Globus pallidus (tissue), 1 donor: Measurements from ENCODE around the gene CREM.

ENCODE experiments used
- DNase-seq: peaks from one replicate; pipeline ENCODE4 v3.0.0-alpha.2; 2015; ENCODE audit warnings: low spot score

CREM gene

DNA sequence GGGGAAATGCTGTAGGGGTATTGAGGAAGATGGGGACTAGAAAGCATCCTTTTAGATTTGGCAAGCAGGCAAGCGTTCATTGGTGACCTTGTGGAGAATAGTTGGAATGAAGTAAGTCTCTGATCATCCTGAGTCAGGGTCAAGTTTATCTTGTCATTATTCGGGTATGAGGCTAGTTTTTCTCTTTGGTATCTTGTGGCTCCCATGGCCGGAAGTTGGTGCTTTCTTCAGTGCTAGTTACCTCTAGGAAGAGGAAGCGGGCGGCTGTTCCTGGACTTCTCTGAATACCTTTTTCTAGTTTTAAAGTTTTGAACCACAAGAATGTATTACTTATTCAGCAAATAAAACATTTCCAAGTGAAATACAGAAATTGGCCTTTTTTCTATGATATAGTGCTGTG, 9.2 kb downstream of the CREM start:
- no peak for DNase-seq

DNA sequence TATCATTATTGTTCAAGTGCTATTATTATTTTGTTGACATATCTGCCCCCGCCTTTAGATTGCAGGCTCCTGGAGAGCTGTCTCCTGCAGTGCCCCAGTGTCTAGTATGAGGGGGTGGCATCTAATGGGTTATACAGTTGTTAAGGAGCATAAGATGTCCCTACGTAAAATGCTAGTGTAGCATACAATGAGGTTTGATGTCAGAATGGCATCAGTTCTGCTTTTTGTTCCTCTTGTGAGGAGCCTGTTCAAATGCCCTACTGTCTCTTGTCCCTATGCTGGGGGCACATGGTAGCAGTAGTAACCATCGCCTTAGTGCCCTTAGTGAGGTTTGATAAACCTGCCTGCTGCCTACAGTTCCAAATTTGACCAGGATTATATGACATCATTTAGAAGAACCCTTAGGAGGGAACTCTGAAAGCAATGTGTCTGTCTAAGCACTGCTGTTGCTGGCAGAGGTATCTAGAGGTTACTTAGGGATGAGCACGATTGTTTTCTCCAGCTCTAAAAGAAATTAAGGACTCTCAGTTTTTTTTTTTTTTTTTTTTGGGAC, 9.7 kb downstream of the CREM start:
- no peak for DNase-seq

DNA sequence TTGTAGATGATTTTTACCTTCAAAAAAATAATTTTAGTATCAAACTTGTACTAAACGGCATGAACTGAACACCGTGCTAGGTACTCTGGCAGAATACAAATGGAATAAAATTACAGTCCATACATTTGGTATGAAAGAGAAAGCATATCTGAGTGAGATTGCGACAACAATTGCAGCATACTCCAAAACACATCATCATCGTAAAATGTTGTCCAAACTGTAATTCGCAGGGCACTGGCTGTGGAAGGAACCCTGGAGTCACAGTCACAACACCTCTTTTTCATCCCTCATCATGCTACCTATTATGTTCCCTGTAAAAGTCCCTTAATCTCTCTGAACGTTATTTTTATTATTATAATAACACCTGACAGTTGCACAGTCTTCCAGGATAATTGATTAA, 13.5 kb downstream of the CREM start:
- DNase-seq = no peak

DNA sequence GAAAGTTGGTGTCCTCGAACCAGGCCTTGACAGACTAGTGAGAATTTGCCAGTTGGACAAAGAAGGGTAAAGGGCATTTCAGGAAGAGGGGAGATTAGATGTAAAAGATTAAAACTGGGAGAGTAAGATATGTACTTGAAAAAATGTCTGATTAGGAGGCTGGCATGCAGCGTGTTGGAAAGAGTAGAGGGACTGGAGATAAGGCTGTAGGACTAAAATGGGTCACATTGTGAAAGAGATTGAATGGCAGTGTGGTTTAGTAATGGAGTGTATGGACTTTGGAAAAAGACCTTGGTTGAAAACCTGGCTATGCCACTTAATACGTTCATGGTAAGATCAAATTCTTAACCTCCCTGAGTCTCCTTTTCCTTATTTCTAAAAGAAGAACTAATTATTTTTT, 14.1 kb downstream of the CREM start:
- DNase-seq = no peak

DNA sequence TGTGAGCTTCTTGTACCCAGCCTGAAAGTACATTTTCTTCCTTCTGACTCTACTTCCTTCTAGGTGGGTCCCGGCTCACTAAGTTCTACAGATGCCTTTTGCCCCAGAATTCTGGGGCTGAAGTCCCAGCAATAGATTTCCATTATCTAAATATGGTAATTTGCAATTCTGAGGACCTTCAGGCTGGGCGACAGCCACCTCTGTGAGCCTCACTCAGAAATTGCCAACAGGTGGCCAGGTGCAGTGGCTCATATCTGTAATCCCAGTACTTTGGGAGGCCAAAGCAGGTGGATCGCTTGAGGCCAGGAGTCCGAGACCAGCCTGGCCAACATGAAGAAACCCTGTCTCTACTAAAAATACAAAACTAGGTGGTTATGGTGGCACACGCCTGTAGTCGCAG, 23.7 kb downstream of the CREM start:
- DNase-seq = no peak

DNA sequence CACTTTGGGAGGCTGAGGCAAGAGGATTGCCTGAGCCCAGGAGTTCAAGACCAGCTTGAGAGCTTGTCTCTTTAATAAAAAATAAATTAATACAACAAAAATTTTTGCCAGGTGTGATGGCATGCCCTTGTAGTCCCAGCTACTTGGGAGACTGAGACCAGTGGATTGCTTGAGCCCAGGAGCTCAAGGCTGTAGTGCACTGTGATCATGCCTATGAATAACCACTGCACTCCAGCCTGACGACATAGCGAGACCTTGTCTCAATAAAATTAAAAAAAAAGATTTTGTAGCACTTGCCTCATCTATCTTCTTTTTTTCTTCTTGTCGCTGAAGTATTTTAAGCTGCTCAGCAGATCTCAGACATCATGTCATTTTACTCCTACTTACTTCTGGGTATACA, 26.3 kb downstream of the CREM start:
- no peak for DNase-seq

DNA sequence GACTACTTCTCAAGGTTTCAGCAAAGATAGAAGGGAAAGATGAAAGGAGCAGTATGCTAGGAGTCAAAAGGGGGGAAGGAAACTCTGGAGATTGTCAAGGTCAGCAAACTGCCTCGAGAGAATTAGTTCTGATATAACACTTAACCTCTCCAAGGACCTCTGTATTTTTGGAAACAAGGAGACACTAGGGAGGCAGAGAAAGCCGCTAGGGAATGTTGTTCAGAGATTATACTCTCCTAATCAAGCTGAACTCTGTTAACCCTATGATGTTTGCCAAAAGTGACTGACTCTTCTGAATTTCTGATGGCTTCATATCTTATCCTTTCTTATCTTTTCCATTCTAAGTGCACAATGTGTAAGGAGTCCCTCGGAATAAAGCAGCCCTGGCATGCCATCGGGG, 27.1 kb downstream of the CREM start:
- no peak for DNase-seq

DNA sequence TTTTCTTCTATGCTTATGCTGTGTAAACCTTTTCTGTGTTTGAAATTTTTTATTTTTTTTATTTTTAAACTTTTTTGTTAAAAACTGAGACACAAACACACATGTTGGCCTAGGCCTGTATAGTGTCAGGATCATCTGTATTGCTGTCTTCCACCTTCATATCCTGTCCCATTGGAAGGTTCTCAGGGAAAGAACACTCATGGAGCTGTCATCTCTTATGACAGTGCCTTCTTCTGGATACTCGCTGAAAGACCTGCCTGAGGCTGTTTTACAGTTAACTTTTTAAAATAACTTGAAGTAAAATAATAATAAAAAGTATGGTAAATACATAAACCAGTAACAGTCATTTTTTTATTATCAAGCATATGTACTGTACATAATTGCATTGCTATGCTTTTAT, 34.1 kb downstream of the CREM start:
- DNase-seq = no peak

DNA sequence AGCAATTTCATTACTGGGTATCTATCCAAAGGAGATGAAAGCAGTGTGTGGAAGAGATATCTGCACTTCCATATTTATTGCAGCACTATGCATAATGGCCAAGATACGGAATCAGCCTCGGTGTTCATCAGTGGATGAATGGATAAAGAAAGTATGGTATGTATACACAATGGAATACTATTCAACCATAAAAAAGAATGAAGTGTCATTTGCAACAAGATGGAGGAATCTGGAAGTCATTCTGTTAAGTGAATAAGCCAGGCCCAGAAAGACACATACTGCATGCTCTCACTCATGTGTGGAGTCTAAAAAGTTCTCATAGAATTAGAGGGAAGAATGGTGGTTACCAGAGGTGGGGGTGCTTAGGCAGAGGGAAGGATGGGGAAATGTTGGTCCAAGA, 35.3 kb downstream of the CREM start:
- no peak for DNase-seq

DNA sequence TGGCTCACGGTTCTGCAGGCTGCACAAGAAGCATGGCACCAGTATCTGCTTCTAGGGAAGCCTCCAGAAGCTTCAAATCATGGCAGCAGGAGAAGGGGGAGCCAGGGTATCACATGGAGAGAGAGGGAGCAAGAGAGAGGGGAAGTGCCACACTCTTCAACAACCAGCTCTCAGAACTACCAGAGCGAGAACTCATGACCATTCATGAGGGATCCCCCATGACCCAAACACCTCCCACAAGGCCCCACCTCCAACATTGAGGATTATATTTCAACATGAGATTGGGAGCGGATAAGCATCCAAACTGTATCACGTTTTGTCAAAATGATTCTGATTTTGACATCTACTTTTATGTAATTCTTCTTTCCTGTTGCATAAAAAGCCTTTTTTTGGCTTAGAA, 38.5 kb downstream of the CREM start:
- DNase-seq = no peak

DNA sequence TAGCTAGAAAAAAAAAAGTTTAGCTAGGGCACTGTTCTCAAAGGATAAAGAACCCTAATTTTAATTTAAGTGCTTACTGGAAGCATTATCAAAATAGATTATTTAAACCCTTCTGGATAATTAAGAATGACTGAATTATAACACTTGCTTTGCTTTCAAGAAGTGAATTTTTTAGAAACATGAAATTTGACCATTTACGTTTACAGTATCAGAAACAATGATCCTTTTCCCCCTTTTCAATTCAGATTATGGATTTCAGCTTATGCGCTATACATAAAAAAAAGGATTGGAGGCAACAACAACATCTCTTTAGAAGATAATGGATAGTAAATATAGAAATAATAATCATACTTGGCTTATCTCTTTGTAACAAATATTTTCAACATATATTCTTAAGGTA, 39.2 kb downstream of the CREM start:
- no peak for DNase-seq

DNA sequence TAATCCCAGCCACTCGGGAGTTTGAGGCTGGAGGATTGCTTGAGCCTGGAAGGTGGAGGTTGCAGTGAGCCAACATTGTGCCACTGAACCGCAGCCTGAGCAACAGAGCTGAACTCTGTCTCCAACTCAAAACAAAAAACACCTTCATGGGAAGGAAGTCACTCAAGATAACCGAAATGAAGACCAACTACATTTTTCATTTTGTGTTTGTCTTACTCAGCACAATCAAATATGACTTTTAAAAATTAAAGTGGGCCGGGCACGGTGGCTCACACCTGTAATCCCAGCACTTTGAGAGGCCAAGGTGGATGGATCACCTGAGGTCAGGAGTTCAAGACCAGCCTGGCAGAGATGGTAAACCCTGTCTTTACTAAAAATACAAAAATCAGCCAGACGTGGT, 40.0 kb downstream of the CREM start:
- DNase-seq = no peak

DNA sequence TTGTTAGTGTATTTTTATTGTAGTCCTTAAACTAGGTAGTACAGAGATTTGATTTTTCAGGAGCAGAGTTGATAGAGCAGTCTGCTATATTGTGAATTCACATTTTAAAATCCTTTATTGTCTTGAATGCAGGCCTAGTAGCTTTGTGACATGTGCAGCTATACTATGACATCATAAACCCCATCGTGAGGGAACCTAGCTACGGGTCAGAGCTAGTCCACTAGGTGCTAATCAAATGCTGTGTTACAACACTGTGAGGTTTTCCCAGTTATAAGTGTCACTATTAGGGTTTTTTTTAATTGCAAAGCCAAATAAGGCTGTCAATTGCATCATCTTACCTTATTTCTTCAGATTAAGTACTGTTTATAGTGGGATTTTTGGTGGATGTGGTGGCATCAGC, 40.7 kb downstream of the CREM start:
- no peak for DNase-seq

DNA sequence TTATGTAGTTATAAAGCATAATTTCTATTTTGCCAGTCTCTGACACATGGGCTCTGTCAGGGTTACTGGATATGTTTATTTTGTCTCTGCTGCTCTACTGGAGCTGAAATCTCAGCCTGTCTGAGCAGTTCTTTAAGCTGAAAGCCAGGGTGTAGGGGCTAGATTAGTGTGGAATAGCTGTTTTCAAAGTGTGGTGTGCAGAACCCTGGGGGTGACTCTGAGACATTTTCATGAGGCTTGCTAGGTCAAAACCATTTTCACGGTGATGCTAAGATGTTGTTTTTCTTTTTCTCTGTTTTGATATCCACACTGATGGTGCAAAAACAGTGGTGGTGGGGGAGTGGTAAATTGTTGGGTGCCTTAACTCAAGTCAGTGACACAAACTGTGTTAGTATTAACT, 45.5 kb downstream of the CREM start:
- no peak for DNase-seq

DNA sequence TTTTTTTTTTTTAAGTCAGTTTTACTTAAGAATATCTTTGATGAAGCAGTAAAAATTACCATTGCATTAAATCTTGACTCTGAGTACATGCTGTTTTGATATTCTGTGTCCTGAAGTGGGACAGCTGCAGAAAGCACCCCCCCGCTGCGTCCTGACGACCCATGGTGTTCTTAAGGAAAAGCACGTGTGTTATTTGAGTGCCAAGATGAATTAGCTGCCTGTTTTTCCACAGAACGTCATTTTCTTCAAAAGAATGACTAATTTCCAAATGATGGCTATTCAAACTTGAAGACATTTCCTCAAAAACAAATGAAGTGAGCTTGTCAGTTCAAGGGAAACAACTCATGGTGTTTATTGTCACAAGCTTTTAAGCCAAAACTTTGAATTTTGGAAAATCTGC, 45.9 kb downstream of the CREM start:
- DNase-seq = no peak

DNA sequence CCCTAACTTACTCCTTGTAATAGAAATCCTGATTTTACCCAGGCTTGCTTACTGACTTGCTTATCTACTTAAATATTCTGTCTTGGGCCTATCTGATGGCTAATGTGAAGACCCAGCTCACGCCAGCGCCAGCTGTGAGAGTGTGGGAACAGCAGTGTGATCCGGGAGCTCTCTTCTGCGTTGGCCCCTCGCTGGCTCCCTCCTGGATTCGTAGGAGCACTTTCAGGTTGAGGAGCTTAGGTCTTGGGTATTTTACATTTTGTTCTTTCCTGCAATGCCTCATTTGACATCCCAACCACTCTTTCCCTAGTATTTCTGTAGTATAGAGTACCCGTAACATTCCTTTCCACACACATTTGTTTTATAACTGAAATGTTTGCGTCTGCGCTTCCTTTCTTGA, 51.7 kb downstream of the CREM start:
- no peak for DNase-seq

DNA sequence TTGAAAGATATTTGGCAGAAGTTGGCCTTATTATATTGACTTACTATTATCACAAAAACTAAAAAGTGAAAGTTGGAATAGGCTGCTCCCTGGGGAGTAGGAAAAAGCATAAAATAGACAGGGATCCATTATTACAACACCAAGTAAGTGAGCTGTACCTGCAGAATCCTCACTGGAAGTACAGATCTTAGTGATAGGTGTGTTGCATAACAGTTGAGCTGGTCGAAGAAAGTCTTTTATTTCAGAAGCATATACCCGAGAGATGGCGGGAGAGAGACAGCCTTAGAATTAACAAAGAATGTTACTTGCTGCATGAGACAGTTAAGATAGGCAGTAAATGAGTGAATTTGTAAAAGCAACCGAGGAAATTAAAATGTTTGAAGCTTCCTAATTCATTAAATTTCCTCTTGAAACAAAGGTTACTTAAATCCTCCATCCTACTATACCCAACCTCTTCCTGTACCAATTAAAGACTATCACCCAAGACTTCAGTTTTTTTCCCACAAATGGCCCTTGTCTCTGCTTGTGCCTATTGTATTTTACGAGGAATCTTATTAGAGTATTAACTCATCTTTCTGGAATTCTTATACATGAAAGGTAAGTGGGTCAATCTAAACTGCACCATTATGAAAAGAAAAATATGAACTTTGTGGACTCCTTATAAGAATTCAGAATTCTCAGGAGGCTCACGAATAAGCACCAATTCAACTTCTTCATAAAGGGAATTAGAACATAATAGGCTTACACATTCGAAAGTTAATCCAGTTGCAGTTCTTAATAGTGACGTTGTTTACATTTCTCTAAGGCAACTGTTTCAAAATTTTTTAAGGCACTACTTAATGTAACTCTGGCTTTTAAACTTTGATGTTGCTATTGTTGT, 56.2 kb downstream of the CREM start:
- DNase-seq = no peak

DNA sequence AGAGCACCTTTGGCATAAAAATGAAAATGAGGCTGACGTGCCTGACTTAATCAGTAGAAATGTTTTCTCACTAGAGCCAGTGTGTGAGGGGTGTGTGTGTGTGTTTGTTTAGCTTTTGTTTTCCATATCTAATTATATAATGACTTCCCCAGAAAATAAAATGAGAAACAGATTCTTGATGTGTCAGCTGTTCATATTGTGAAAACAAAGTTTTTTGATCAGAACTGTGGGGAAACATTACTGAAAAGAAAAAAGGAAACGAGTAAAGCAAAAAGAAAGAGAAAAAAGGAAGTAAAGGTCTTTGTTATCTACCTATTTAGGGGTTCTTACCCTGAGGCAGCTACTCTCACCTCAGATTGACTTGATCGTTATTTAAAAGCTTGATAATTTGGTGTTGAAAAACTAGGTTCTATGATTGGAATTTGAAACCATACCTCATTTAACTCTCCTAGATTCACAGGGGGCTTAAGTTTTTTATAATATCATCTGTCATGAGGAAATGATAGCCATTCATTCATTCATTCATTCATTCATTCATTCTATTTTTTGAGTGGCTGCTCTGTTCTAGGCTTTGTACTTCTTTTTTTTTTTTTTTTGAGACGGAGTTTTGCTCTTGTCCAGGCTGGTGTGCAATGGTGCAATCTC, 58.0 kb downstream of the CREM start:
- DNase-seq = no peak

DNA sequence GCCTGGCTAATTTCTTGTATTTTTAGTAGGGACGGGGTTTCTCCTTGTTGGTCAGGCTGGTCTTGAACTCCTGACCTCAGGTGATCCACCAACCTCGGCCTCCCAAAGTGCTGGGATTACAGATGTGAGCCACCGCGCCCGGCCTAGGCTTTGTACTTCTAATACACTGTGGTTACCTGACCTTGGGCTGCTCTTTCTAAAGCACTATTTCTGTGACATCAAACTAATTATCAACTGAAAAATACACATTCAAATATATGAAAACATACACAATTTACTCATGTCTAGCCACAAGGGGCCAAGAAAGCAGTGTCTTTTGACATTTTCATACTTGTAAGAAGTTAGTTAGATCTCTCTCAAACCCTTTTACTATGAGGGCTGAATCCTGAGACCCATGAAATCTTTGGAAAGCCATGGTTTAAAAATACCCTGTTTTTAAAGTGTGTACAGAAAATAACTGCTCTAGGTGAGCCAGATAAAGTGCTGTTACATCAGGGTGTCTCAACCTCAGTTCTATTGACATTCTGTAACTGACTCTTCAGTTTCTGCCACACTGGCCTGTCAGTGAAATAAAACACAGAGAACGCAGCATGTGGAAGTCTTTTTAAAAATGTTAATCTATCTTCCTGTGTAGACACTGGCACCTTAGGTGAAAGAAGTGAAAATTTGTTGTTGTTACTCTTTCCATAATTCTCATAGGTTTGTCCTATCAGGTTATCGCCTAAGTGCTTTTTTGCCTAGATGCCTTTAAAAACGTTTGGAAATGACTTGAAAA, 58.8 kb downstream of the CREM start:
- no peak for DNase-seq

DNA sequence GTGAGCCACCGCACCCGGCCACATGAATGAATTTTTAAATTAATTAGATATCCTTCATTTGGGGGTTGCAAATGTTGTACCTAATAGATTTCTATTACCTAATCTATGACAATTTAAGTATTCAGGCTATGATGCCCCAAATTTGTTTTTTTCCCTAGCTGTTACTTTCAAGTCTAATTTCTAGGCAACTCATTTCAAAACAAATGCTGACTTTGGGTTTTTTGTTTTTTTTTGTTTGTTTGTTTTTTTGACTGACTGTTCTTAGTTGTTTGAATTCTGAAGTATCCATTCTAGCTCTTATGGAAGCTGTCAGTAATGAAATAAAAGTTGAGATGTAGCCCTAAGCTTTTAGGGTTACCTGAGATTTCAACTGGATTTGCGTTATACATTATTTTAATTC, 62.3 kb downstream of the CREM start:
- DNase-seq = no peak

DNA sequence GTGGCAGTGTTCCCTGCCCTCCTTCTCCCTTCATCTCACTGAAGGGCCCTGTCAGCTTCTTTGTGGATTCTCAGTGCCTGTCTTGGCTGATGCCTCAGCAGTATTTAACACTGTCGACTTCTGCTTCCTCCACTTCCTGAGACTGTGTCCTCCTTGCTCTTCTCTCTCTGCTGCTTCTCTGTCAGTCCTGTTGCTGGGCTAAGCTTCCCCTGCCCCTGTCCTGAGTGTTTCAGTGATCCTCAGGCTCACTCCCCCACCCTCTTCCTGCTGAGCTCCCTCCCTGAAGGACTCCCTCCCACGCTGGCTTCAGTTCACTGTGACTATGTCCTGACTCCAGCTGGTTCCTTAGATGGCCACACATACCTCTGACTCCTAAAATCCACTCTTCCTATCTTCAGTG, 64.9 kb downstream of the CREM start:
- peak; percentile 47 for DNase-seq

DNA sequence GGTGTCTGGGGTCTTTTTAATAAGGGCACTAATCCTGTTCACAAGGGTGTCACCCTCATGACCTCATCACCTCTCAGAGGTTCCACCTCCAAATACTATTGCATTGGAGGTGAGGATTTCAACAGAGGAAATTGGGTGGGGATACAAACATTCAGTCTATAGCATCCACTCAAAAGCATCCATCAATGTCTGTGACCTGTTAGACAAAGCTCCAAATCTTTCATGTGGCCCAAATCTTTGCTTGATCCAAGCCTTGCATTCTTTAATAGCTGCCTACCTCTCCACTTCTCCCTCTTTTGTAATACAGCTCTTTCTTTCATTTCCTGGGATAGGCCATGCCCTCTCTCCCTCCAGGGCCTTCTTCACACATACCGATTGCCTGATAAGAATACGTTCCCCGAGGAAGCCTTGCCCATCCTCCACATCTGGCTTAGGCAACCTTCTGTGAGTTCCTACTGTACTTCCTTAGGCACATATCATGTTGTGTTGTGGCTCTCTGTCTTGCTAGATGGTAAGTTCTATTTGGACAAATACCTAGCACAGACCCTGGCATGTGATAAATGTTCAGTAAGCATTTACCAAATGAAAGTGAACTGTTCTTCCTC, 66.1 kb downstream of the CREM start:
- no peak for DNase-seq
